ENCODE measurements around the gene MAP3K4. TPM values are rescaled to one million over a fixed set of nuclear protein-coding genes. Genes with fewer than 3 reads are reported as not detected.

Gene MAP3K4
- total and polyA plus RNA-seq, 2 of the 8 experiments (the other 6 are each of a cell fraction or from before 2014, with no cell fraction given) = 16.6 to 51.6 TPM

GRCh38 chr6:161153725-161154124 lies 162.2 kb downstream of the MAP3K4 start (continued):
- no peak for TF ChIP-seq SIRT6 (IDR thresholded peaks at IDR 0.05; ENCODE audit: low read length)
- no peak for TF ChIP-seq JUND (IDR thresholded peaks at IDR 0.05; ENCODE audit: low read length)
- no peak for TF ChIP-seq TEAD4 (IDR thresholded peaks at IDR 0.05; ENCODE audit: low read depth, low read length)
- TF ChIP-seq RXRA (IDR thresholded peaks at IDR 0.05; ENCODE audit: insufficient read depth, low read depth, low read length) = no peak
- no peak for TF ChIP-seq HDAC2 (IDR thresholded peaks at IDR 0.05; ENCODE audit: borderline replicate concordance in 1 of 2, low read depth in 2 of 2, low read length in 2 of 2)
- no peak for TF ChIP-seq E2F6 (IDR thresholded peaks at IDR 0.05)
- TF ChIP-seq SRF (IDR thresholded peaks at IDR 0.05; ENCODE audit: low read depth, low read length) = no peak
- no peak for TF ChIP-seq POLR2AphosphoS5 (IDR thresholded peaks at IDR 0.05; ENCODE audit: low read depth, low read length)
- no peak for TF ChIP-seq EGR1 (IDR thresholded peaks at IDR 0.05; ENCODE audit: borderline replicate concordance, low read depth, low read length)
